Muscle of arm (tissue), 12 donors: ENCODE data around the gene COL4A4. TPM values are rescaled to one million over a fixed set of nuclear protein-coding genes. Genes with fewer than 3 reads are reported as not detected.
A peak's percentile ranks its signal among the peaks of the same experiment; 100 is the strongest.

Experiments used
- DNase-seq: peaks from one replicate; pipeline ENCODE4 v3.0.0-alpha.2; 2013
- polyA plus RNA-seq, 12 donors: library from polyadenylated mRNA; unstranded; fragments of 120-200 nt; gene quantifications; one replicate each; pipeline ENCODE4 v1.2.1, GENCODE V29; 2013; ENCODE audit not compliant: insufficient read length in 12 of 12

Gene COL4A4
- polyA plus RNA-seq, 12 donors: 0.04 to 0.43 (median 0.16) TPM; not detected in 2

DNA sequence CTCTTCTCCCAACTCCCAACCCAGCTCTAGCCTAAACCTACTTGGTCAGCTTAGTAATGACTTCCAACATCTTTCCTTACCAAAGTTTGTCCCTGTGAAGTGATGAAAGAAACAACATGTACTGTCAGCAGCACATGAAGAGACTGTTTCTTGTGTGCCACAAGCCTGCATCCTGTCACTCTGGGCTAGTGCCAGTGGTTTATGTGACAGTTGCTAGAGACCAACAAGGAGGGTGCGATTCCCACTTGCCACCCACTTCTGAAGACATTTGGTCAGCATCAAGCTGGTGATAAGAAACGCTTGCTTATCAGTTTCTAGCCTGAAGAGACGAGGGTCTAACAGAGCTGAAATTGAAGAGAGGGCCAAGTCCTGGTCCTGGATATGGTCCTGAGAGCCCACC lies 132.6 kb downstream of the COL4A4 start:
- DNase-seq: no peak

DNA sequence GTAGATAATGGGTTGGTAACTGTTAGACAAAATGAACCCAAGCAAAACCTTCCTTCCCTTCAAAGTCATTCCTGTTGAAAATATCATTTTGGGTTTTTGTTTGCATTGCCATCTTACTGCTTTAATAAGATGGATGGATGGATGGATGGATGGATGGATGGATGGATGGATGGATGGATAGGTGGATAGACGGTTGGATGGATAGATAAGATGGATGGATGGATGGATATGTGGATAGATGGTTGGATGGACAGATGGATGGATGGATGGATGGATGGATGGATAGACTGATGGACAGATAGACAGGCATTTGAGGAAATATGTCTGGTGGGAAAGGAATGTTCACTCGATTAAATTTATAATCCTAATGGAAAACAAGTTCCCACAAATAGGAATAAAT lies 133.2 kb downstream of the COL4A4 start:
- no peak for DNase-seq

- no peak for DNase-seq
These were observed 134.4 kb downstream of the COL4A4 start for GRCh38 chr2:227029426-227030105.

DNA sequence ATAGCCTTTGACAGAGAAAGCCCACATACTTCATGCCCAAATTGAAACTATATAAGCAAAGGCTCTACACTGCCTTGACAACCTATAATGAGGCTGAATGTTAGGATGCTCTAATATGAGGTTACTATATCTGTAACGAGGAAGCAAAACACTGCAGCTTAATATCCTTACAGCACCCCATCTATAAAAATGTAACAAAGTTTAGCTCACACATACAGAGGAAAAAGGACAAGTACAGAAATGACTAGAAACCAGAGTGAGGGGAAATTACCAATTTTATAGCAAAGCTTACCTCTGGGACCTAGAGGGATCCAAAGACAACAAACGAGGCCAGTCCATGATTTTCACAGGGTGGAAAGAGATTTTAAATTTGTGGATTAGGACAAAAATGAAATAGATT lies 138.5 kb downstream of the COL4A4 start:
- DNase-seq: no peak

GRCh38 chr2:227022608-227023007 lies 141.4 kb downstream of the COL4A4 start:
- DNase-seq: no peak

- no peak for DNase-seq
These were observed 143.6 kb downstream of the COL4A4 start for GRCh38 chr2:227020416-227020815.

- DNase-seq: no peak
These were observed 147.1 kb downstream of the COL4A4 start for GRCh38 chr2:227016894-227017293.

DNA sequence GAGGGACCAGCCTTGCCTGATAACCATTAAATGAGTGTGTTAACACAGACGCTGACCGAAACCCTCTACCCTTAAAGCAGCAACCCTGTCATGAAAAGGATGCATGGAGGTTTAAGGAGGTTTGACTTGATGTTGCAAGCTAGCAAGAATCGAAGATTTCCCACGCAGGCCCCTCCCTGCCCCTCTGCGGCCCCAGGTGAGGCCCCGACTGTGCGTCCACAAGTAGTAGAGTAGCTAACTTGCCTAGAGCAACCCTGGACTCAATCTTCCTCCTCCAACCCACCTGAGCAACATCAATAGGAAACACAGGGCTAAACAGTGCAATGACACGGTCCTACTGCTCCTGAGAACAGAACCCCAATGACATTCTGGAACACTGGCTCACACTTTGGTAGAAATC lies 150.1 kb downstream of the COL4A4 start:
- no peak for DNase-seq

DNA sequence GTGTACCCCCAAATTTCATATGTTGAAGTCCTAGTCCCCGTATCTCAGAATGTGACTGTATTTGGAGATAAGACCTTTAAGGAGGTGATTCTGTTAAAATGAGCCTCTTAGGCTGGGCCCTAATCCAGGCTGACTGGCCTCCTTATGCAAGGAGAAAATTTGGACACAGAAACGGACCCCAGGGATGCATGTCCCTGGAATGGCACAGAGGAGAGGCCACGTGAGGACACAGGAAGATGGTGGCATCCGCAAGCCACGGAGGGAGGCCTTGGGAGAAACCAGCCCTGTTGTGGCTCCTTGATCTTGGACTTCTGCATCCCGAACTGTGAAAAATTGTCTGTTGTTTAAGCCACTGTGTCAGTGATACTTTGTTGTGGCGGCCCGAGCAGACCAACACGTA lies 150.7 kb downstream of the COL4A4 start:
- no peak for DNase-seq

DNA sequence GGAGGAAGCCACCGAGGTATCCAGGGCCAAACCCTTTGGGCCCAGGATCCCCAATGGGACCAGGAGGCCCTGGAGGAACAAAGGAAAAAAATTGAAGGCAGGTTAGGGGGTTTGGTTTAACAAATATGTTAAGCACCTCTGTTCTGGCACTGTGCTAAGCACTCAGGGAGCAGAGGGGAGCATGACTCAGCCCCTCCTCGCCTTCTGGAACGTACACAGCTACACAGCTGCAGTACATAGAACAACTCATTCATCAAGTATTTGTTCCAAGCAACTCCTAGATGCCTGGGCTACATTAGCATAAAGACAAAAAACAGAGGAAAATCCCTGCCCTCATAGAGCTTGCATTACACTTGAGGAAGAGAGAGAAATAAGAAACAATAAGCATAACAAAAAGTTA lies 153.6 kb downstream of the COL4A4 start:
- DNase-seq: no peak

GRCh38 chr2:227007940-227008339 lies 156.1 kb downstream of the COL4A4 start:
- DNase-seq: no peak

- DNase-seq: no peak
These were observed 156.9 kb downstream of the COL4A4 start for GRCh38 chr2:227007148-227007547.

DNA sequence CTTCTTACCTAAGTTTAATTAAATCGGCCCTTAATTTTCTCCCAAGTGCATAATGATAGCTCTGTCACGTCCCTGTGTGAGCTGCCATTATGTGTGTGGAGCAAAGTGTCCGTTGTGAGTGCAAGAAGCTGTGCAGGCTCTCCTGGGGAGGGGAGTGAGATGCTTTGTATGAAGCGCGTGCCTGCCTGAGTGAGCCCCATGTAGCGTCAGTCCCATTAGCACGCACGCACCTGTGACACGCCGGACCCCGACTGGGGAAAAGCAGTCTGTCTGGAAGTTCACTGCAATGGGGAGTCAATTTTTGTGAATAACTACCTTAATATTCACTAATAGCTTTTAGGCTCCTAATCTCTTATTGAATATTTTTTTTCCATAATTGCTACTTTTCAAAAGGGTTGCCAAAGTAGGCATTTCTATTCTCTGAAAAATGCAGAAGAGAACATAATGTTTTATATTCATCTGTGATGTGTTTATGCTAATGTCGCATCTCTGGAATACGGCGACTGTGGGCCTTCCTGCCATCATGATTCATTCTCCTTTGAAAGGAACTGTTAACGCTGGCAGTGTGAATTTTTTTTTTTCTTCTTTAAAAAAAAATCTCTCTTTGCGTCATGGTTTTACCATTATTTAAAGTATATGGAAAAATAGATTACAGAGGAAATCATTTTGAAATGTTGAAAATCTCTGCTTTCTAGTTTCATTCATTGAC lies 157.7 kb downstream of the COL4A4 start:
- DNase-seq: no peak

- no peak for DNase-seq
These were observed 159.5 kb downstream of the COL4A4 start for GRCh38 chr2:227004482-227004881.

DNA sequence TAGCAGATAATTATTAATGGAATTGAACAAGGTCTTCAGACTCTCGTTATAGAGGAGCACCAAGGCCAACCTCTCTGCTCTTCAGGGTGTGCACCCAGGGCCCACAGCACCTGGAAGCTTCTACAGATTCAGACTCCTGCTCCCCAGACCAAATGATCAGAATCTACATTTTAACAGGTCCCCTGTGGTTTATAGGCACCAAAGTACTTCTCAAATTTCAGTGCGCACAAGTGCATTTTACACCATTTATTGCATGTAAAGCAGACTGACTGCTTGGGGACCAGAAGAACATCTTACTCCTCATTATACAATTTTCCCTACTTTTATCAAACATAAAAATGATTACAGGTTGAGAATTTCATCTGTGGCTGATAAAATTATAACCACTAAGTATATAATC lies 163.9 kb downstream of the COL4A4 start:
- no peak for DNase-seq

GRCh38 chr2:226999661-227000060 lies 164.3 kb downstream of the COL4A4 start:
- no peak for DNase-seq

DNA sequence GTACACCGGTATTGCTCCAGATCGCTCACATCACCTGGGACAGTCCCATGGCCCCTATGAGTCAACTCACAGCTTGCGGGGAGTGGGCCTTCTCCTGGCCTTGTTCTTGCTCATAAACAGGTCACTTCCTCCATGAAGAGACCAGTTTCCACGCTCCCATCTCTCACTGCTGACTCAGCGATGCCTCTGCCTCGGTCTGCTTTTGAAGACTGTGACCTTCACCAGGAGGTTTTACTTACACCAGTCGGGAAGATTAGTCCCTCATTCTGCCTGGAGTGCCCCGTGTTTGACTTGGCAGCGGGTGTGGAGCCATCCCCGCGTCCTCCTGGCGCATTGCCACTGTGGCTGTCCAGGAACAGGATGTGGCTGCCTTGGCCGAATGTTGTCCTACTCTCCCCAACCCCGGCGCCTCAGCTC lies 168.4 kb downstream of the COL4A4 start:
- DNase-seq: no peak

- no peak for DNase-seq
These were observed 169.2 kb downstream of the COL4A4 start for GRCh38 chr2:226994775-226995174.

GRCh38 chr2:226993171-226993570 lies 170.8 kb downstream of the COL4A4 start:
- no peak for DNase-seq

GRCh38 chr2:226991663-226992062 lies 172.3 kb downstream of the COL4A4 start:
- no peak for DNase-seq

- DNase-seq: no peak
These were observed 178.4 kb downstream of the COL4A4 start for GRCh38 chr2:226985583-226985946.

DNA sequence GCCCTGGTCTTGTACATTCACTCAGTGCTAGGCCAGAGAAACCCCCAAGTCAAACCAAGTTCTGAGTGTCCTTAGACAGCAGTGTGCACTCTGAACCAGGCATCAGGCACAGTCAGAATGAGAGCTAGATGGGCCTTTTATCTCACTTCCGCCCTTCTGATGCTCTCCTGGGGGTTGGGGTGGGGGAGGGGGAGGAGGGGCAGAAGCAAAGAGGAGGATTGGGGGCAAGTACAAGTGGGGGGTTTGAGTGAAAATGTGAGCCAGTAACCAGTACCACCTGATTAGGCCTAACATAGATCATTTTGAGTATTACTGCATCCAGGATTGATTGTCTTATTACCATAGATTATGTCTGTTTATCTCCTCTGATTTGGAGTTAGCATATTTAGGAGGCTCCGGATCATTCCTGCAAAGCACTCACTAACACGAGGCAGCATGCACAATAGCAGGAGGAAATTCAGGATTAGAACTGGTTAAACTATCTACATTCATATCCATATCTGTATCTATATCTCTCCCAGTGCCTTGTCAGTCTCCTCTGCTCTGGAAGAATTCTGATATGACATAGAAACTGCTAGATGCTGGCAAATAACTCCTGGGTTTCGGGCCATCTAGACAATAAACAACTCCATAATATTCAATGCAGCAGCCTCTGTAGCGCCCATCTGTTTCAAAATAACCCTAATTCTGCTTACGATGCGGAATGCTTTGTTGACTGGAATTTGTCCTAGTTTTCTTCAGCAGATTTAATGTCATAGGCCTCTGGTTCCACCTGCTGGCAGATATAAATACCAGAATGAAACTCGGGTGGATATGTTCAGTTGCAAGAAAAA lies 179.0 kb downstream of the COL4A4 start:
- peak; percentile 81 for DNase-seq
